Uterus (tissue), 2 donors: ENCODE data around the gene NCOA5.

Source experiments
- POLR2A ChIP-seq, 2 donors: fragments of 450-650 bp; IDR thresholded peaks; one replicate each; pipeline ENCODE4 v1.6.1; 2016; ENCODE audit warnings: antibody characterized with exemption in 2 of 2, mild to moderate bottlenecking in 1 of 2, moderate library complexity in 1 of 2
- TF ChIP-seq, protein P1 (sequence below), 4 experiments: fragments of 200-600 bp in 2 of 4; fragments of 450-650 bp in 2 of 4; sonication (generic) in 2 of 4; IDR thresholded peaks; one replicate each; pipeline ENCODE4 v1.5.1; 2016 to 2019; ENCODE audit warnings: antibody characterized with exemption in 4 of 4, mild to moderate bottlenecking in 2 of 4, moderate library complexity in 1 of 4

DNA sequence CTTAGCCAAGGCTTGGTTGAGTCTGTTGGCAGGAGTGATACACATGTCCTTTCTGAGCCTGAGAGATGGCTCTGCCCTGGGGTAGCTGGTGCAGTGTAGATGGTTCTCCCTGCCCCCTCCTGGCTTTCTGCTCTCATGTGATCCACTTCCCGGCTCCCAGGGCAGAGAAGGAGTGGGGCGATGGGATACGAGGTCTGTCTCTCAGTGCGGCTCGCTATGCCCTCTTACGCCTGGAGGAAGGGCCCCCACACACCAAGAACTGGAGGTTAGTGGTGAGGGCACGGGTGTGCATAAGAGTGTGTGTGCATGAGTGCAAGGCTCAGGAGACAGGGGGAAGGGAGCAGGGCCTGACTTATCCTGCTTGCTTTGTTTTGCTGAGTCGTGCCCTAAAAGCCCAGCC, 41.9 kb downstream of the NCOA5 start:
- TF ChIP-seq, protein P1, sequence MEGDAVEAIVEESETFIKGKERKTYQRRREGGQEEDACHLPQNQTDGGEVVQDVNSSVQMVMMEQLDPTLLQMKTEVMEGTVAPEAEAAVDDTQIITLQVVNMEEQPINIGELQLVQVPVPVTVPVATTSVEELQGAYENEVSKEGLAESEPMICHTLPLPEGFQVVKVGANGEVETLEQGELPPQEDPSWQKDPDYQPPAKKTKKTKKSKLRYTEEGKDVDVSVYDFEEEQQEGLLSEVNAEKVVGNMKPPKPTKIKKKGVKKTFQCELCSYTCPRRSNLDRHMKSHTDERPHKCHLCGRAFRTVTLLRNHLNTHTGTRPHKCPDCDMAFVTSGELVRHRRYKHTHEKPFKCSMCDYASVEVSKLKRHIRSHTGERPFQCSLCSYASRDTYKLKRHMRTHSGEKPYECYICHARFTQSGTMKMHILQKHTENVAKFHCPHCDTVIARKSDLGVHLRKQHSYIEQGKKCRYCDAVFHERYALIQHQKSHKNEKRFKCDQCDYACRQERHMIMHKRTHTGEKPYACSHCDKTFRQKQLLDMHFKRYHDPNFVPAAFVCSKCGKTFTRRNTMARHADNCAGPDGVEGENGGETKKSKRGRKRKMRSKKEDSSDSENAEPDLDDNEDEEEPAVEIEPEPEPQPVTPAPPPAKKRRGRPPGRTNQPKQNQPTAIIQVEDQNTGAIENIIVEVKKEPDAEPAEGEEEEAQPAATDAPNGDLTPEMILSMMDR (IDR thresholded peaks at IDR 0.05): no peak
- TF ChIP-seq POLR2A (IDR thresholded peaks at IDR 0.05): no peak
